ENCODE data around the gene RDX.

DNA sequence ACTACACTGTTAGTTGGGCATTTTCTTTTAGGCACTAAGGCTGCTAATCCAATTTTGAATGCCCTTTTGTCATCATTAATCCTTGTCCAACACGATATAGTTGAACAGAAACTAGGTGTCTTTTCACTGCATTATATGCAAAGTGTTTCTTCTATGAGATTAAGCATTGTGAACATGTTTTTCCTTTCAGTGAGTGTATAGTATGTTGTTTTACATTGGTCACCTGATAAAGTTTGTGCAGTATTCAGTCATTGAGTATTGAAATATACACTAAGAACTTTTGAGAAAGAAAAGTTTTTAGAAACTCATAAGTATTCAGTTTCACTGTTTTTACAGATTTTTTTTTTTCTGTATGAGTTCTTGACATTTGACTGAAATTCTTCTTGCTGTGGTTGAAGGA is 144.2 kb downstream of the RDX start:
- TF ChIP-seq, protein P1, sequence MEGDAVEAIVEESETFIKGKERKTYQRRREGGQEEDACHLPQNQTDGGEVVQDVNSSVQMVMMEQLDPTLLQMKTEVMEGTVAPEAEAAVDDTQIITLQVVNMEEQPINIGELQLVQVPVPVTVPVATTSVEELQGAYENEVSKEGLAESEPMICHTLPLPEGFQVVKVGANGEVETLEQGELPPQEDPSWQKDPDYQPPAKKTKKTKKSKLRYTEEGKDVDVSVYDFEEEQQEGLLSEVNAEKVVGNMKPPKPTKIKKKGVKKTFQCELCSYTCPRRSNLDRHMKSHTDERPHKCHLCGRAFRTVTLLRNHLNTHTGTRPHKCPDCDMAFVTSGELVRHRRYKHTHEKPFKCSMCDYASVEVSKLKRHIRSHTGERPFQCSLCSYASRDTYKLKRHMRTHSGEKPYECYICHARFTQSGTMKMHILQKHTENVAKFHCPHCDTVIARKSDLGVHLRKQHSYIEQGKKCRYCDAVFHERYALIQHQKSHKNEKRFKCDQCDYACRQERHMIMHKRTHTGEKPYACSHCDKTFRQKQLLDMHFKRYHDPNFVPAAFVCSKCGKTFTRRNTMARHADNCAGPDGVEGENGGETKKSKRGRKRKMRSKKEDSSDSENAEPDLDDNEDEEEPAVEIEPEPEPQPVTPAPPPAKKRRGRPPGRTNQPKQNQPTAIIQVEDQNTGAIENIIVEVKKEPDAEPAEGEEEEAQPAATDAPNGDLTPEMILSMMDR (IDR thresholded peaks at IDR 0.05; ENCODE audit: low read length) = no peak
- TF ChIP-seq EZH2phosphoT487 (IDR thresholded peaks at IDR 0.05; ENCODE audit: low read length) (no peak), EZH2 (optimal IDR thresholded peaks at IDR 0.05; ENCODE audit: low read depth, low read length) (no peak)
